Measurements from ENCODE around the gene NOS1AP. TPM values are rescaled to one million over a fixed set of nuclear protein-coding genes. Genes with fewer than 3 reads are reported as not detected.

NOS1AP gene
- total RNA-seq, 1 experiment from 2014 or later, result 5.3 TPM

- H3K4me3 ChIP-seq (replicated peaks in 1 of 2; ENCODE audit: low read depth in 1 of 2, low read length in 2 of 2), result no peak overlapping the region
- ChIA-PET POLR2A (no interaction called here), CTCF (no interaction called here), RAD21 (ENCODE audit: low non-redundant PET in 1 of 2, low total read pairs in 2 of 2, uncharacterized antibody in 2 of 2, unreplicated experiment in 2 of 2) (no interaction called here)
- no peak overlapping the region for H3K27ac ChIP-seq (ENCODE audit: low read depth, low read length)
- no TSS peak for BruUV-seq (replicated peaks)
- H3K4me1 ChIP-seq (ENCODE audit: control insufficient read depth in 1 of 2, insufficient read depth in 2 of 2, low read length in 2 of 2), result peaks cover 0 to 6% of the 10 kb centered on the region in 2 experiments; a peak in 1 of 4 replicates
- intact Hi-C loops (cut with micrococcal nuclease), result no loop called here
- DNase-seq (ENCODE audit: low read depth, low spot score) (no peak), ATAC-seq (no peak)
- H3K9me3 ChIP-seq (ENCODE audit: control insufficient read depth in 1 of 2, insufficient read depth in 1 of 2, low read depth in 1 of 2, low read length in 2 of 2), result no peaks in the 10 kb centered on the region
- H3K79me2 ChIP-seq (ENCODE audit: insufficient read depth, low read length), result no peaks in the 10 kb centered on the region
- no peaks in the 10 kb centered on the region for H3K9me2 ChIP-seq (ENCODE audit: insufficient read depth)
- TF ChIP-seq CEBPB (IDR thresholded peaks at IDR 0.05; ENCODE audit: low read depth) (no peak), EGR1 (IDR thresholded peaks at IDR 0.05; ENCODE audit: low read depth) (no peak), REST (IDR thresholded peaks at IDR 0.05; ENCODE audit: low read depth) (no peak), RAD21 (IDR thresholded peaks at IDR 0.05; ENCODE audit: low read depth) (no peak), JUND (IDR thresholded peaks at IDR 0.05) (no peak), EZH2 (IDR thresholded peaks at IDR 0.05) (no peak), CBX3 (IDR thresholded peaks at IDR 0.05; ENCODE audit: low read depth) (no peak), SIN3A (IDR thresholded peaks at IDR 0.05; ENCODE audit: low read depth) (no peak)
- TF ChIP-seq, protein P1, sequence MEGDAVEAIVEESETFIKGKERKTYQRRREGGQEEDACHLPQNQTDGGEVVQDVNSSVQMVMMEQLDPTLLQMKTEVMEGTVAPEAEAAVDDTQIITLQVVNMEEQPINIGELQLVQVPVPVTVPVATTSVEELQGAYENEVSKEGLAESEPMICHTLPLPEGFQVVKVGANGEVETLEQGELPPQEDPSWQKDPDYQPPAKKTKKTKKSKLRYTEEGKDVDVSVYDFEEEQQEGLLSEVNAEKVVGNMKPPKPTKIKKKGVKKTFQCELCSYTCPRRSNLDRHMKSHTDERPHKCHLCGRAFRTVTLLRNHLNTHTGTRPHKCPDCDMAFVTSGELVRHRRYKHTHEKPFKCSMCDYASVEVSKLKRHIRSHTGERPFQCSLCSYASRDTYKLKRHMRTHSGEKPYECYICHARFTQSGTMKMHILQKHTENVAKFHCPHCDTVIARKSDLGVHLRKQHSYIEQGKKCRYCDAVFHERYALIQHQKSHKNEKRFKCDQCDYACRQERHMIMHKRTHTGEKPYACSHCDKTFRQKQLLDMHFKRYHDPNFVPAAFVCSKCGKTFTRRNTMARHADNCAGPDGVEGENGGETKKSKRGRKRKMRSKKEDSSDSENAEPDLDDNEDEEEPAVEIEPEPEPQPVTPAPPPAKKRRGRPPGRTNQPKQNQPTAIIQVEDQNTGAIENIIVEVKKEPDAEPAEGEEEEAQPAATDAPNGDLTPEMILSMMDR (IDR thresholded peaks at IDR 0.05 in 2 of 3, conservative IDR thresholded peaks at IDR 0.05 in 1 of 3; ENCODE audit: borderline replicate concordance in 1 of 3, insufficient read depth in 1 of 3, low read depth in 2 of 3, low read length in 2 of 3), result no peak
- TF ChIP-seq, protein P2, sequence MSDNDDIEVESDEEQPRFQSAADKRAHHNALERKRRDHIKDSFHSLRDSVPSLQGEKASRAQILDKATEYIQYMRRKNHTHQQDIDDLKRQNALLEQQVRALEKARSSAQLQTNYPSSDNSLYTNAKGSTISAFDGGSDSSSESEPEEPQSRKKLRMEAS (IDR thresholded peaks at IDR 0.05), result no peak
- no peaks in the 10 kb centered on the region for H3K27me3 ChIP-seq (ENCODE audit: insufficient read depth, low read length)
- H3K9ac ChIP-seq (ENCODE audit: low read length), result no peak overlapping the region
- H3K36me3 ChIP-seq (ENCODE audit: control insufficient read depth in 1 of 2, insufficient read depth in 2 of 2, low read length in 2 of 2), result peaks cover 0 to 3% of the 10 kb centered on the region in 2 experiments; a peak in 1 of 4 replicates
- no peak overlapping the region for H2AFZ ChIP-seq (ENCODE audit: low read depth, low read length, poor library complexity, severe bottlenecking)
- no peak overlapping the region for H3K4me2 ChIP-seq (ENCODE audit: low read length)
- H4K20me1 ChIP-seq (ENCODE audit: insufficient read depth), result no peaks in the 10 kb centered on the region
These were observed 294.3 kb downstream of the NOS1AP start for GRCh38 chr1:162363823-162364222.
